Stimulated activated CD8-positive, alpha-beta memory T cell treated with anti-CD3 and anti-CD28 coated beads, Interleukin-7, amount 100 ng/mL, for 1 hour (primary cell): ENCODE results near the gene DENND1A.
"Not testable (repeated sequence)": the region's sequence is repeated elsewhere in the genome, so short reads cannot be mapped to it uniquely, and the experiment has no call there.

Source experiments
- DNase-seq, 2 donors: peaks; one replicate each; pipeline ENCODE4 v3.0.0-alpha.2; 2020; ENCODE audit warnings: low read depth in 2 of 2

DENND1A gene

DNA sequence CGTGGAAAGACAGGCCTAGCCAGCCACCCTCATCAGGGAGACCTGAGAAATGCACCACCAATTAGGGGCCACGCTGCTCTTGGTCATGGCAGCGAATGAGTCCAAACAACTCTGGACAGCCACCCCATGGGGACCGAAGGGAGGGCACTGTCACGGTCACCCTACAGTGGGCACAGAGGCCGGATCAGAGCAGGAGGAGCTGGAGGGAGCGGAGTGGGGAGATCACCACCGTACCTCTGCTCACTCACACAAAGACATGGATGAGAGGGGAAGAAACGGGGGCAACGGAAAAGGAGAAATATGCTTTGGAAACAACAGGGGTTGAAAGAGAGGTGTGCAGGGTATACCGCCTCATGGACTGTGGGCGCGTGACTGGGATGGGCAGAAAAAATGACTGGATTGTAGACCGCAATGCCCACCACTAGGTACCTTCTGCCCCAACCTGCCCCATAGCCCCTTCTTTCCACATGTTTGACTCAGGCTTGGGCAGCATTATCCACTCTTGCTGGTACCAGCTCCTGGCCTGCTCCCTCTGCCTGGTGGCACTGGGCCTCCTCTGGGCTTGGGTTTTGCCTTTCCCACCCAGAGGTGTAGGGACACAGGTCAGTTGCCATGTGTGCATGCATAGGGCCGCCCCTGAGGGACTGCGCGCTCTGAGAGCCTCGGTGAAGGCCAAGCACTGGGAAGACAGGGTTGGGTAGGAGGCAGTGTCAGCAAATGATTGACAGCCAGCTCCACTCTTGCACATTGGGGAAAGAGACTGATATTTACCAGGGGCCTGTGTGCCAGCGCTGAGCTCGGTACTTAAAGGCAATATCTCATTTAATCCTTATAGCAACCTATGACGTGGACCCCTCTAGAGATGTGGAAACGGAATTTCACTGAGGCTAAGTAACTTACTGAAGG, 497.3 kb downstream of the DENND1A start:
- DNase-seq: no peak

DNA sequence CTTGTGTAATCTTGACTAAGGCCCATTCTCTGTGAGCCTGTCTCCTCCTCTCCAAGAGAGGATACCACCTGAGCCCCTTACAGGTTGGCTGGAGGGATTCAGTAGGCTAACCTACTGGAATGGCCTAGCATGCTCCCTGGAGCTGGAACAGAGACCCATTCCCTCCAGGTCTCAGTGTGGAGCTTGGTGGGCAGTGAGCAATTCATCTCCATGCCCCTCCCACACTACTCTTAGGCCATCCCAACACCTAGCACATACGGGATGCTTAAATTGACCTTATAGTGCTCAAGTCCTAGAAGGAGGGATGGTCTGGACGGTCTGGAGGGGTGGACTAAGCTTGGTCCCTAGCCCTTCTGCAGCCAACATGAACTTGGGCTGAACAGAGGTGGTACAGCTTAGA, 498.3 kb downstream of the DENND1A start:
- DNase-seq: no peak

DNA sequence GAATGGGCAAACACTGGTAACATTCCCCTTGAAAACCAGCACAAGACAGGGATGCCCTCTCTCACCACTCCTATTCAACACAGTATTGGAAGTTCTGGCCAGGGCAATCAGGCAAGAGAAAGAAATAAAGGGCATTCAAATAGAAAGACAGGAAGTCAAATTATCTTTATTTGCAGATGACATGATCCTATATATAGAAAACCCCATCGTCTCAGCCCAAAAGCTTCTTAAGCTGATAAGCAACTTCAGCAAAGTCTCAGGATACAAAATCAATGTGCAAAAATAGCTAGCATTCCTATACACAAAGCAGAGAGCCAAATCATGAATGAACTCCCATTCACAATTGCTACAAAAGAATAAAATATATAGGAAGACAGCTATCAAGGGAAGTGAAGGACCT, 501.5 kb downstream of the DENND1A start:
- not testable (repeated sequence) for DNase-seq

DNA sequence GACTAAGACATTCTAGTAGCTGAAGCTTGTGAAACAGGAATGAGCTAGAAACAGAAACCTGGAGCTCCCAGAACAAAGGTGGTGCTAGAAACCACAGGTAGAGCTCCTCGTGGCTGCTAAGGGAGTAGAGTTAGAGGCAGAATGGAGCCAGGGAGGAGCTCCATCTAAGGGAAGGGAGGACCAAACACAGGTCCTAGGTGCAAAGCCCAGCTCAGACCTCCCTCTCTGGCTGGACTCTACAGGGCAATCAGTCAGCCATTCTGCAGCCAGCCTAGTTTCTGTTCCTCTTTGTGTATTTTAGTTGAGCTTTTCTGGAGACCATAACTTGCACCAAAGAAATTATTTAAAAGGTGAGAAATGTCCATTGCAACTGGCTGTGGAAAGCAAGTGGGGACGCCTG, 503.5 kb downstream of the DENND1A start:
- no peak for DNase-seq

DNA sequence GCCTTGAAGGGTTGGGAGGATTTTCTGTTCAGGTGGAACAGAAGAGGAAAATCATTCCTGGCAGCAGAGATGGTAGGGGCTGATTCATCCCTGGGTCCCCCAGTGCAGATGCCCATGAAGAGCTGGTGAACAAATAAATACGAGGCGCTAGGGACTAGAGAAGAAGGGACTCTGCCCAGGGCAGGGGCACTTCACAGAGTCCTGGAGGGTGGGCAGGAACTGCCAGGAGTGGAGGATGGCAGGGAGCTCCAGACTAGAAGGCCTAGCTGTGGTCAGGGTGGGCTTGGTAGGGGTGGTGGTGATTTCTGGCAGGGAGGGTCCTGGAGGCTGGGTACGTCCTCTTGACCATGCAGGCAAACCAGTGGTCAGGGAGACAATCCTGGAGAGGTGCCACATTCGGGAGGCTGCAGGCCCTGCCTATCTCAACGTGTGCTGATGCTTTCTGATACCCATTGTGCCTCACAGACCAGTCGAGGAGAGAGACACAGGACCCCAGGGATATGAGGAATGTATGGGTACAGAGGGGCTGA, 504.0 kb downstream of the DENND1A start:
- no peak for DNase-seq

DNA sequence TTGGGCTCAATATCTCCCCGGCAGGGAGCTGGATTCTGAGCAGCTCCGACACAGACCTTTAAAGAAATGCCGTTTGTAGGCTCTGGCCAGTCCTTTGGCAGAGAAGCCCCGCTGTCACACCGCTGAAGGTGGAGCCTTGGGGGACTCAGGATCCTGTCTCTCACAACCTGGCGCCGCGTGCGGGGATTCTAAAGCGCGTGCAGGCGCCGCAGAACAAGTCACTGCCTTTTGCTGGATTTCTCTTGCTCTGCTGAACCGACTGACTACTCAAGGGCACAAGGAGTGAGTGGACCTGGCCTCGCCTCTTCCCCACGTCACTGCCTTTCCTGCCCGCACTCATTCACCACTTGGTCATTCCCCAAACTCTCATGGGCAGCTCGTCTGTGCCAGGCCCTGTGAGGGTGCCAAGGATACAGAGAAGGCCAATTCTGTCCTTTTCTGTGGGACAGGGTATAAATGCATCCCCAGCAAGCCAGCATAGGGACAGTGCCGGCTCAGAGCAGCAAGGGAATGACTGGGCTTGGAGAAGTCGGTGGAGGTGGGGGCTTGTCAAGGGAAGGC, 504.6 kb downstream of the DENND1A start:
- DNase-seq: no peak

DNA sequence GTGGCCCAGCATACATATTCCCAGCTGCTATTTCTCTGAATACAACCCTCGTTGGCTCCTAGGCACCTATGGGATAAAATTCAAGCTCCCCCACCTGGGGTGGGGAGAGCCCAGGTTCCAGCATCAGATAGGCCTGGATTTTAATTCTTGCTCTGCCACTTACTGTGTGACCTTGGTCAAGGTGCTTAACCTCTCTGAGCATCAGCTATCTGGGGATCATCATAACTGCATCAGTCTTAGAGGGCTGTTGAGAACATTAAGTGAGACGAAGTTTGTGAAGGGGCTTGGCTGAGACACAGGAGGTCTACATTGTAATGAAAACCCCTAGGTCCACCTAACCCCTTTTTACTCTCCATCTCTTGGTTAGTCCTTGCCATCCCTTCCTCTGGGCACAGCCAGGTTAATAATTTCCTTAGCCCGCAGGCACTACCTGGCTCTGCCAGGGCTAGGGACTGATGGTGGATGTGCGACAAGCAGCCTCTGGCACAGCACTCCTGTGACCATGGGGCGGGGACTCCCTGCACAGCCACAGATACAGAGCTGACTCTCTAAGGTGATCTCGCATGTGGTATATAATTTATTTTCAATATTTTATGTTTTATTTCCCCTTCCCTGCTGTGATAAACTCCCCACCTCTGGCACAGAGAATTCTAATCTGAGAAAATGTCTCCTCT, 505.2 kb downstream of the DENND1A start:
- no peak for DNase-seq

DNA sequence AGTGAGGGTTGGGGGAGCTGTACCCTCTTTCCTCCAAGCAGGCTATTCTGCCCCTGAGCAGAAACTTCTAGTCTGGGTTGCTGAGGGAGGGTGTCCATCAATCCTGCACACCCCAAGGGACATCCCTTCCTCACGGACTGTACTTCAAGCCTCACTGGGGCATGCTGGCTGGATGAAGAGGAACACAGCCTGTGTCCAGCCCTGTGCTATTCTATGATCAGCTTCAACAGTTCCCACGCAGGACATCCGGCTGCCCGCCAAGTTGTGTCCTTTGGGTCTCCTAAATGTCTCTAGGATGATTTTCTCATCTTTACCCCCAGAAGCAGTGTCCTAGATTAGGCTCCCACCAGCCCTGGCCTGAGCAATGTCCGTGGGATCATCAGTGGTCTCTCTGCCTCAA, 505.8 kb downstream of the DENND1A start:
- no peak for DNase-seq

DNA sequence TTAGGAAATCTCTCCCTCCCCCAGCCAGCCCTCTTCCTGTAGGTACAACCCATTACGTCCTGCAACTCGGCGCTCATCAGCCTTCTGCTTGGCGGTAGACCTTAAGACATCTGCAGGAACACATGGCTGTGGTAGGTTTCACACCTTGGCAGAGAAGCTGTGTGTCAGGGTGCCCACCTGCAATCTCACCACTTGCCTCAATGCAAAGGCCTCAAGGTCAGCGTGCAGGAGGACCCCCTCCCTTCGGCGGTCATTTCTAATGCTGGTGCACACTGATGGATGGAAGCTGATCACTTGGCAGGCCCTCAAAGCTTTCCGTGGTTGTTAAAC, 506.6 kb downstream of the DENND1A start:
- DNase-seq: no peak

DNA sequence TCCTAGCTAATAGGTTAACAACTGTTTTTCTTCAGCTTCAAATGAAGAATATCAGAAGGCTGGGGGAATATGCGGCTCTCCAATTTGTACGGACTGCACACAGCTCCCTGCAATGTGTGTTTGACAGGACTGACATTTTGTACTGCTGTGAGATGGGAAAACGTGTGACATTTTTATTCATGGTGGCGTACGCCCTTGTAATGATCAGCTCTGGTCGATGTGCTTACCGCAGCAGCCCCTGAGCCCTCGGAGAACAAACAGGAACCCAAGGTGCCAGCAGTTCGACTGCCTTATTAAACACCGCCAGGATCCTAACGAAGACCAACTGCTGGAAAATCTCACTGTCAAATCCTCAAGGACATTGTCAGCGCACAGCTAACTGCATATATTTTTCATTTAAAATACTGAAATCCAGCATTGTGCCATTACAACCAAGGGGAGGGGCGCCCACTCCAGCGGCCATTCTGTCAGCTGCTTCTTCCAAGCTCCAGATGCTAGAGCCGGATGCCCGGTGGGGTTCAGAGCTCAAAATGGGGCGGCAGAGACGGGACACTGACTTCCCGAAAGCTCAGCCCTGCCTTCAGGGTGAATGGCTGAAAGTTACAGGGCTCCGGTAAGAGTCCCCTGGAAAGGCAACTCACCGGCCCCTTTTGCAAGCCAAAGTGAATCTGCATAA, 507.2 kb downstream of the DENND1A start:
- DNase-seq: no peak

DNA sequence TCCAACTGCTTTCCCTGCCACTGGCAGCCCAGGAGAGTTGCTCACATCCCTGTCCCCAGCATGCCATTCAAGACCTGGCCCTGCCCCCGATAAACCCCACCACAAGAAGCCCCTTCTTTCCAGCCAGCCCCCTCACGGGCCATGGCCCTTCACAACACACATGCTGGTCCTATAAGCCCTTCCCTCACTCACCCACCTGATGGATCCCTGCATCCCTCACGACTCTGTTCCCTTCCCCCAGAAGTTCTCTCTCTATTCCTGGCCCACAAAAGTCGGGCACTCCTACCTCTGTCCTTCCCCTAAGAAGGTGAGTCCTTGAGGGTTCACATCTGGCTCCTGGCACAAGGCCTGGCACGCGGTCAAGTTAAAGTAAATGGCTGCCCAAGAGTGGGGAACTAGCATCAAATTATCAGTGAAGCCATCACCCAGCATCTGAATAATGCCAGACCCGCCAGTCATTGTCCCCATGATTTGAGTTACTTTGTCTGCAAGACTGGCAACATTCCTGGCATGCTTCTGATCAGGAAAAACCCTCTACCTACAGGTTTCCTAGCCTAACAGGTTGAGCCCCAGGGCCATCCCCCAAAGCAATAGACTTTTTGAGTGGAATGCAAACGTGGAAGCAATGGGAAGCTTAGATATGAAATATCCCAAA, 508.0 kb downstream of the DENND1A start:
- no peak for DNase-seq

DNA sequence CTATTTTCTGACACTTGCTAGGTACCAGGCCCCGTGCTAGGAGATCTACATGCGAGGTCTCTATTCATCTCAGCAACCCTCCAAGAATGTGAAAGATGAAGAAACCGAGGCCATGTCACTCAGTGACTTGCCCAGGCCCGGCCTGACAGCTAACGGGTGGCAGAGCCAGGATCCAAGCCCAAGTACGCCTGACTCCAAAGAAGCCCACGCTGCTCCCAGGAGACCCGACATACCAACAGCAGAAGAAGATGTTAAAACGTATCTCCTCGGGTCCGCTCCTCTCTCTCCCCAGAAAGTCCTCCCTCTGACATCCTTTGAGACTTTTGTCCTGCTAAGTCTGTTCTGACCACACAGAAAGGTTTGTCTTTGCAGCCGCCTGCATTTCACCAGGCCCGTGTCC, 508.7 kb downstream of the DENND1A start:
- DNase-seq: no peak

DNA sequence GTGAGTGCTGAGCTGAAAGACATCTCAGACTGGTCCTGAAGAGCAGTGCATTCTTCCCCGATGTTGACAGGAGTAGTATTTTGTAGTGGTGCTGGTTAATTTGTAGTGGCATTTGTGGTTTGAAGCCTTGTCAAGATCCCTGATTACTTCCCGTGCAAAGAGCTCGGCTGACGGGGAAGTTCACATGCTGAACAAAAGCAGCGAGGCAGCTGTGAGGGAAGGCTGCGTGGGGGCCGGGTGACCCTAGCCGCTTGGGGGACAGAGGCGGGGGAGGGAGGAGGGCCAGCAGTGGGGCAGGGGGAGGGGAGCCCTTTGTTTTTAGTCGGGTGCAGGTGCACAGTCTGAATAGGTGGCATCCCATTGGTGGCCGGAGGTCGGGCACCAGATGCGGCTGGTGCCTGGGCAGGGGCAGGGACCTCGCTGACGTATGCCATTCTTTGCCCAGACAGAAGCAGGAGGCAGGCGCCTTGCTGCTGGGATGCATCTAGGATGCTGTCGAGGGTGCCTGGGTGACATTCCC, 509.3 kb downstream of the DENND1A start:
- no peak for DNase-seq

DNA sequence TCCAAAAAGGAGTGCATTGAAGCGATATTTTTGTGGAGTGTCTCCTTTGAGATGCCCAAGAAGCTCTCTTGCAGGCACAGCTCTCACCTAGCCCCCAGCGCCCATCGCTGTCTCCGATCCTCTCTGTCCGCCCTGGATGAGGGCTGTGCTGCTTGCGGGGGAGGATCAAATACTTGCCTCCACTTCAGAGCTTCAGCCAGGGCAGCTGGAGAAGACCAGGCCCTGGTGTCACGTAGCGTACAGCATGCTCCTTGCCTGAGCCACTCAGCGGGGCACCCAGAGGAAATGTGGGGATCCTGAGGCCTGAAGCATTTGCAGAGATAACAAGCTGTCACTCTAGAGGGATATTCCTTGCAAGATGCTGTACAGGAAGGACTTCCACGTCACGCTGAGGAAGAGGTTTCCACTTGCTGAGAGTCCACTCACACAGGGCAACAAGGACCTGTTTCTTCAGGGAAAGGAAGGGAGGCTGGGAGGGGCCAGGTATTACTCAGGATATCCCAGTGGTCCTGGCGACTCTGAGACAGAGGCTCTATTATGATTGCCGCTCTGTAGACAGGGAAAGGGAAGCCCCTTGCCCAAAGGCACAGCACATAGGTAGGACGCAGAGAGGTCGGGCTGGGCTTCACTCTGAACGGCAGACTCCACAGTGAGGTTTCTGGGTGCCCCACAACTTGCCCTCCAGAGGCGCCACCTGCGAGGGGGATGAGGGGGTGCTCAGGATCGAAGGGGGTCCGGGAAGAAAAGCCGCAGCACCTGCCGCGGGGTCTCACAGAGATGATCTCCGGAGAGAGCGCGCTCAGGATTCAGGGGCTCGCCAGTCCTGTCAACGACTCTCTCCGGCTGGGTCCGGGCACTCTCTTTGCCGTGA, 510.0 kb downstream of the DENND1A start:
- DNase-seq: no peak

DNA sequence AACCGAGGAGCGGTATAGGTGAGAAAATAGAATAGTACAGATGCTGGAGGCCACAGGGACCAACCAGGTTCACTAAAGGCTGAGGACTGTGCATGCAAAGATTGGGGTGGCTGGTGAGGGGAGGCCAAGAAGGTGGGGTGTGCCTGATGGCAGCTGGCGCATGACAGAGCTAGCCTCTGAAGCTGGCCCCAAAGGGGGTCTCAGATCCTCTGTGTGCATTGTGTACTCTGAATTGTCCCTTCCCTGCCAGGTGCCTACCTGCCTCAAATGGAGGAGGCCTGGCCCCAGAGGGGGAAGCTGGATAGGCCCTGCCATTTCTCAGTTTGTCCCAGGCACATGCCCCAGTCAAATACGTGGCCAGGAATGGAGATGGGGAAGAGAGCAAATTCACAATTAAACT, 510.8 kb downstream of the DENND1A start:
- no peak for DNase-seq

DNA sequence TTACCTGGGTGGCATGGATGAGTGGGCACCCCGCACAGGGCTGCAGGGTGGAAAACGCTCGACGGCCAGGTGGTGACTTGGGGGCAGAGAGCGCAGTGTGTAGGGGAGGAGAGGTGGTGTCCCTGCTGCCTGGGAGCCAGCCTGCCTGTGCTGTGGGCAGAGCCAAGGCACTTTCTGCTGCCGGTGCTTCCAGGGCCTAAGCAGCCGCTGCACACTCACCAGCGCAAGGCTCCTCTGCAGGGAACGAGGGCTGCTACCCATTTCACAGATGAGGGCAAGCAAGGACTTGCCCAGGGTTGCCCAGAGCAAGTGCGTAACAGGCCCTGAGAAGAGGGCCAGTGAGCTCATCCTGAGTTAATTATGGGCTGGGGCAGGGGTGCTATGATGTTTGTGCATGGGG, 511.4 kb downstream of the DENND1A start:
- no peak for DNase-seq

DNA sequence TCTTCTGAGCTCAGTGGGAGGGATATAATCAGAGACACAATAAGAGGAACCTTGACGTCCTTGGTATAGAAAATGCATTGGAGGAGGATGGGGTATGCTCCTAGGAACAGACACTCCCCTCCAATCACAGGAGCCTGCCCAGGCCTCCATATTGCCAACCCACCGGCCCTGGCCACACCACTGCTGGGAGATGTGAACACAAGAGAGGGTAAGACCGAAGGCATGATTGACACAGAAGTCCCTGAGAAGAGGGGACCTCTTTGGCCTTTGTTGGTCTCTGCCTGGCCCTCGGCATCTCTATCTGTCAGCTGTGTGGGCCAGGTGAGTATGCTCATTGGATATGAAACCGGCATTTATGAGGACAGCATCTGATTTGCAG, 511.9 kb downstream of the DENND1A start:
- DNase-seq: no peak

DNA sequence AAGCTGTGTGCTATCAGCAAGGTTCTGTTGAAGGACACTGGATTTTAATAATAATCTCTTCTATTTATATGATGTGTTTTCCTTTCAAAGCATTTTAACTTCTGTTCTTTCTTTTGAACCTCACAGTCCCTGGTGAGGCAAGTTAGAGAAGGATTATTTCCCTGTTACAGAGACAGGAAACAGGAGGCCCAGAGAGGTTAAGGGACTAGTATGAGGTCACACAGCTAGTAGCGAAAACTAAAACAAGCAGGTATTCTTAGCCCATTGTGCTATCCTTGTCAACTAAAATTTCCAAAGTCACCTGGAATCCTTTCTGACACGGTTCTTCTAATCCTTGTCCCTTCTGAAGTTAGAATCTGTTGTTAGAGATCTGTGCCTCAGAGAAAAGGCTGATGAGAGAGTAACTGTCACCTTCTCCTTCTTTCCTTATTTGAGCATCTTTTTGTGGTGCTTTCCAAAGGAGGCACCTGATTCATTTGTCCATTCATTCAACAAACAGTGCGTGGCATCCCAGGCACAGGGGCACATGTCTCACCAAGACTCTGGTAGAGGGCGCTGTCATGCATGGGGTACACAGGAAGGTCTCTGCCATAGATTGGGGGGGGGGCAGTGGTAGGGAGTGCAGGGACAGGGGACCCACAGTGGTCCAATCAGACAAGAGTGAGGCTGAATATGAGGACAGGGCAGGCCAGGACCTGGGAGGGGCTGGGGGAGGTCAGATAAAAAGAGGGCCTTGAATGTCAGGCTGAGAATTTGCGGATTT, 512.5 kb downstream of the DENND1A start:
- no peak for DNase-seq

DNA sequence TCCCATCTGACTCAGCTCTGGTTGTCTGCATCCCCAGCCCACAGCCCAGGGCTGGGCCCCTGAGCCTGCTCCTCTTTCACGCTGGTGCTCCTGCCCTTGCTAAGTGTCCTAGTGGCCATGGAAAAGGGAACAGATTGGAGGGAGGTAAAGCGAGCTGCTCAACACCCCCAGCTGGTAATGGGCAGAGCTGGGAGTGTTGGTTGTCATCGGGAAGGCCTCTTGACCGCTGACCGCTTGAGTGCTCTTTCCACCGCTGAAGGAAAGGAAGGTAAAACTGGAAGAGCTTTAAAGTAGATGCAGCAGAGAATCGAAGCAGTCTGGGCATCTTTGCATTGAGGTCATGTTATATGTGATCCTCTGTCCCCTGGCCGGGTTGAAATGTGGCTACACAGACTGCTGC, 513.8 kb downstream of the DENND1A start:
- no peak for DNase-seq
